Fibroblast of lung (primary cell): ENCODE results near the gene TRPV2.

Experiments
- EZH2 ChIP-seq: IDR thresholded peaks from 2 replicates; pipeline ENCODE4 v1.5.1; 2012; ENCODE audit warnings: low read length, control low read depth, mild to moderate bottlenecking; ENCODE audit errors: missing control alignments
- TF ChIP-seq, protein P1 (sequence below), 2 donors: IDR thresholded peaks in 1 of 2; conservative IDR thresholded peaks in 1 of 2; 1 replicate in 1 of 2; 2 replicates in 1 of 2; pipeline ENCODE4 v1.5.1; 2011 to 2012; ENCODE audit warnings: low read length in 2 of 2, control low read depth in 1 of 2, inconsistent platforms in 1 of 2, low read depth in 1 of 2, mild to moderate bottlenecking in 1 of 2

DNA sequence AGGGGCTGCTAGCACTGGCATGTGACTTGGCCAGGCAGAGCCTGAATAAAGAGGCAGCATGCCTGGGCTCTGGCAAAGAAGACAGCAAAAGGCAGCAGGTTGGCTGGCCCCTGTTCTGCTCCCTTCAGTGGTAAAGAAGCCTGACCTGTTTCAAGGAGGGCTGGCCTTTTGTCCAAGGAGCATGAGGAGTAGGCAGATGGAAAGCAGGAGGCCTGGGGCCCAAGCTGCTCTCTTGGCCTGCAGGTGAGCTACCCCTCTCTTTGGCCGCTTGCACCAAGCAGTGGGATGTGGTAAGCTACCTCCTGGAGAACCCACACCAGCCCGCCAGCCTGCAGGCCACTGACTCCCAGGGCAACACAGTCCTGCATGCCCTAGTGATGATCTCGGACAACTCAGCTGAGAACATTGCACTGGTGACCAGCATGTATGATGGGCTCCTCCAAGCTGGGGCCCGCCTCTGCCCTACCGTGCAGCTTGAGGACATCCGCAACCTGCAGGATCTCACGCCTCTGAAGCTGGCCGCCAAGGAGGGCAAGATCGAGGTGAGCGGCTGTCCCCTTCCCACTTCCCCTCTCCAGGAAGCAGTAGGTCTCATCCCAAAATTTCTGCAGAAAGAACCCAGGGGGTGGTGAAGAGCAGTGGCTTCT is 8.0 kb downstream of the TRPV2 start:
- TF ChIP-seq, protein P1, sequence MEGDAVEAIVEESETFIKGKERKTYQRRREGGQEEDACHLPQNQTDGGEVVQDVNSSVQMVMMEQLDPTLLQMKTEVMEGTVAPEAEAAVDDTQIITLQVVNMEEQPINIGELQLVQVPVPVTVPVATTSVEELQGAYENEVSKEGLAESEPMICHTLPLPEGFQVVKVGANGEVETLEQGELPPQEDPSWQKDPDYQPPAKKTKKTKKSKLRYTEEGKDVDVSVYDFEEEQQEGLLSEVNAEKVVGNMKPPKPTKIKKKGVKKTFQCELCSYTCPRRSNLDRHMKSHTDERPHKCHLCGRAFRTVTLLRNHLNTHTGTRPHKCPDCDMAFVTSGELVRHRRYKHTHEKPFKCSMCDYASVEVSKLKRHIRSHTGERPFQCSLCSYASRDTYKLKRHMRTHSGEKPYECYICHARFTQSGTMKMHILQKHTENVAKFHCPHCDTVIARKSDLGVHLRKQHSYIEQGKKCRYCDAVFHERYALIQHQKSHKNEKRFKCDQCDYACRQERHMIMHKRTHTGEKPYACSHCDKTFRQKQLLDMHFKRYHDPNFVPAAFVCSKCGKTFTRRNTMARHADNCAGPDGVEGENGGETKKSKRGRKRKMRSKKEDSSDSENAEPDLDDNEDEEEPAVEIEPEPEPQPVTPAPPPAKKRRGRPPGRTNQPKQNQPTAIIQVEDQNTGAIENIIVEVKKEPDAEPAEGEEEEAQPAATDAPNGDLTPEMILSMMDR (conservative IDR thresholded peaks at IDR 0.05 in 1 of 2, IDR thresholded peaks at IDR 0.05 in 1 of 2; ENCODE audit: low read depth in 1 of 2, low read length in 2 of 2) = no peak
- no peak for TF ChIP-seq EZH2
